Colonic mucosa (tissue), 4 donors: ENCODE results near the gene MCHR2. TPM values are rescaled to one million over a fixed set of nuclear protein-coding genes. Genes with fewer than 3 reads are reported as not detected.

Experiments used
- DNase-seq: peaks from one replicate; pipeline ENCODE4 v3.0.0-alpha.2; 2020
- H3K27ac ChIP-seq: fragments of 200-600 bp; one replicate; pipeline ENCODE4 v1.8.0; 2021
- H3K27me3 ChIP-seq: fragments of 200-600 bp; one replicate; pipeline ENCODE4 v1.8.0; 2021
- H3K36me3 ChIP-seq: fragments of 200-600 bp; one replicate; pipeline ENCODE4 v1.8.0; 2021
- H3K4me1 ChIP-seq: fragments of 200-600 bp; one replicate; pipeline ENCODE4 v1.8.0; 2021; ENCODE audit warnings: mild to moderate bottlenecking
- H3K4me3 ChIP-seq: fragments of 200-600 bp; one replicate; pipeline ENCODE4 v1.8.0; 2021
- H3K9ac ChIP-seq, 2 donors: one replicate each; pipeline ENCODE4 v1.7.0; 2013; ENCODE audit warnings: control low read depth in 2 of 2, low read depth in 2 of 2, low read length in 2 of 2
- H3K9me3 ChIP-seq: fragments of 200-600 bp; one replicate; pipeline ENCODE4 v1.8.0; 2021
- CTCF ChIP-seq: fragments of 200-600 bp; IDR thresholded peaks from one replicate; pipeline ENCODE4 v1.8.0; 2022; ENCODE audit warnings: antibody characterized with exemption, mild to moderate bottlenecking
- intact Hi-C: fragments of 100-400 bp; cut with DNase I; formaldehyde crosslinking; loops from one replicate; pipeline ENCODE4 v1.14.1; 2022
- total RNA-seq, 2 donors: library from RNA; stranded (reverse); fragmentation: NEBNext Ultra II Directional in 1 of 2; extraction: Animal tissue kit (Norgen Biotek cat#: 25700) in 1 of 2; gene quantifications; one replicate each; pipeline ENCODE4 v1.2.1, GENCODE V29; 2021
- donor health status: healthy.
- donor health status: DM: no; HTN: no; CAD: no.
- donor health status: DM: no; HTN: no; CAD: no.

The MCHR2 gene
- total RNA-seq, 2 donors from 2014 or later, result not detected

- Histone ChIP-seq H3K27me3 (no peaks in the 10 kb centered on the region), H3K4me1 (no peaks in the 10 kb centered on the region), H3K27ac (no peak overlapping the region), H3K9ac (no peak overlapping the region), H3K4me3 (no peak overlapping the region), H3K36me3 (no peaks in the 10 kb centered on the region), H3K9me3 (no peaks in the 10 kb centered on the region)
- TF ChIP-seq CTCF, result peak; percentile 84
- DNase-seq, result peak; percentile 21
- intact Hi-C loops, result loop anchor here (5.0 kb wide), 1 partner anchor 100 kb away; no protein-coding TSS in a partner anchor
Observed at GRCh38 chr6:100001915-100002388, 7.9 kb upstream of the MCHR2 start.

DNA sequence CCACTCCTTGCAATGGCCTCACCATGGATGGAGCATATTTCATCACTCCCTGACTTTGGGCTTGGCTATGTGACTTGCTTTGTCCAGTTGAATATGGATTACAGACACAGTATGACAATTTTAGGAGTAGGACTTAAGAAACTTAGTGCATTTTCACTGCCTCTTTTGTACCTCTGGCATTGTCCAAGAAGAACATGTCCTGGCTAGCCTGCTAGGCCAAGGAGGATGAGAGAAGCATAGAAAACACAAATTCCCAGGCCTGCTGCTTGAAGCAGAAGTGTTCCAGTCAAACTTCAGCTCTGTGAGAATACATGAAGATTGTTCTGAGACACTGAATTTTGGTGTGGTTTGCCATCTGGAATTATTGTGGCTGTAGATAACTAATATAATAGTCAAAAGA is 3.1 kb upstream of the MCHR2 start:
- no peaks in the 10 kb centered on the region for H3K36me3 ChIP-seq
- no peaks in the 10 kb centered on the region for H3K9me3 ChIP-seq
- intact Hi-C loops, result loop anchor here (10.0 kb wide), 1 partner anchor 498 kb away; no protein-coding TSS in a partner anchor
- H3K4me3 ChIP-seq, result no peak overlapping the region
- TF ChIP-seq CTCF, result no peak
- no peak for DNase-seq
- no peak overlapping the region for H3K9ac ChIP-seq
- no peaks in the 10 kb centered on the region for H3K27me3 ChIP-seq
- H3K27ac ChIP-seq, result no peak overlapping the region
- no peaks in the 10 kb centered on the region for H3K4me1 ChIP-seq

DNA sequence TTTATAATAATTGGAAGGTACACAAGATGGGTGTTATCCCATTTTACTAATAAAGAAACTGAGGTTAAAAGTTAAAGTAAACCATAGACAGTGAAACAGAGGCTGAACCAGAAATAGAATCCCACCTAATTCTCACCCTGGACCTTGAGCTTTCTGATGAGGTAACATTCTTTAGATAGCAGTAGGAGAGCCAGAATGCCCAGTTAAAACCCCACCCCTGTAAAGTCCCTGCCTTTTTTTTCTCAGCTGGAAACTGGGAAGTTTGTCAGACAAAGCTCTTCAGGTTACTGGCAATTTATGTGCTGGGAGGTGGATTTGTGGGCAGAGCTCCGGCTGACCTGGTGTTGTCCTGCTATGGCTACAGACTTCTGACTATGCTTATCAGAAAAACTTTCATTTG is 1.9 kb upstream of the MCHR2 start:
- H3K9ac ChIP-seq, result no peak overlapping the region
- no peaks in the 10 kb centered on the region for H3K27me3 ChIP-seq

GRCh38 chr6:99993146-99993532 is 884 bp downstream of the MCHR2 start:
- Histone ChIP-seq H3K27ac (no peak overlapping the region), H3K9me3 (no peaks in the 10 kb centered on the region), H3K4me3 (no peak overlapping the region), H3K27me3 (no peaks in the 10 kb centered on the region), H3K4me1 (no peaks in the 10 kb centered on the region), H3K36me3 (no peaks in the 10 kb centered on the region), H3K9ac (no peak overlapping the region)
- no peak for DNase-seq
- intact Hi-C loops, result loop anchor here (10.0 kb wide), 1 partner anchor 502 kb away; no protein-coding TSS in a partner anchor
- no peak for TF ChIP-seq CTCF

More for the DNA sequence above, 1.9 kb upstream of the MCHR2 start:
- H3K4me1 ChIP-seq, result no peaks in the 10 kb centered on the region
- no peaks in the 10 kb centered on the region for H3K9me3 ChIP-seq
- H3K27ac ChIP-seq, result no peak overlapping the region
- intact Hi-C loops, result loop anchor here (10.0 kb wide), 1 partner anchor 499 kb away; no protein-coding TSS in a partner anchor
- no peak overlapping the region for H3K4me3 ChIP-seq
- no peak for TF ChIP-seq CTCF
- H3K36me3 ChIP-seq, result no peaks in the 10 kb centered on the region
- no peak for DNase-seq

DNA sequence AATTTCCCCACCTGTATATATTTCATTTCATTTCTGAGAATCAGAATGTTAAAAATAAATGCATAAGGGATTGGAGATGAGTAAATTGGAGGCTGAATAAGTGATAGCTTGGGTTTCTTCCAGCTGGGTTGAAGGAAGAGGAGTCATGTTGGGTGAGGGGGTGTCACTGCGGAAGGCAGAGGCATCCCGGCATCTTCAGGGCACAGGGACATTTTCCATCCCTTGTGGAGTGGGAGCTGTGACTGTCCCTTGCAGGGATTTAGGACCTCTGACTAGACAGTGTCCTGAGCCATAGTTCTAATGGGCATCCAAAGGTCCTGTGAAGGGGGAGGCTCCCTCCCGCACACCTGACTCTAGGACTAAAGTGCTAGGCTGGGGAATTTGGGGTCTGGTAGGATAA is 2.1 kb downstream of the MCHR2 start:
- intact Hi-C loops, result loop anchor here (10.0 kb wide), 1 partner anchor 503 kb away; no protein-coding TSS in a partner anchor
- Histone ChIP-seq H3K4me1 (no peaks in the 10 kb centered on the region), H3K9ac (no peak overlapping the region), H3K36me3 (no peaks in the 10 kb centered on the region), H3K27me3 (no peaks in the 10 kb centered on the region), H3K9me3 (no peaks in the 10 kb centered on the region), H3K27ac (no peak overlapping the region), H3K4me3 (no peak overlapping the region)
- no peak for TF ChIP-seq CTCF
- no peak for DNase-seq
